ENCODE measurements around the gene CEPT1.
"Not testable (repeated sequence)": the region's sequence is repeated elsewhere in the genome, so short reads cannot be mapped to it uniquely, and the experiment has no call there.

Gene CEPT1

DNA sequence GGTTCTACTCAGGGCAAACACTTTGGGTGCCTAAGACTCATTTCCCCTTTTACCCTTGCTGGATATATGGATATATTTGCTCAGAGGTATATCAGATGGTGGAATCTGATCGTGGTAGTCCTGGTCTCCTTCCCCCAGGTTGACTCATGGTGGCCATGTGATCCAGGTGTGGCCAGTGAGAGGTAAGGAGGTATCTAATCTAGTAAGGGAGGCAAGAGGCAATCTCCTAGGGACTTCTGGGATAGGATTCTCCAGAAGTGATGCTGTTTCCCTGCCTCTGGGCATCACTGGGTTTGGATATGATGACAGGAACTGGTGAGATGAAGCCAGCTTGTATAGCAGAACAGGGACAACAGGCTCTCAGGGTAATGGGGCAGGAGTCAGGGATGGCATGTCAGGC lies 68.9 kb downstream of the CEPT1 start:
- H3K4me3 Mint-ChIP-seq = no peak overlapping the region
- no peaks in the 10 kb centered on the region for H3K9me3 Mint-ChIP-seq
- H3K36me3 Mint-ChIP-seq = peaks cover 8% of the 10 kb centered on the region
- no peak for ATAC-seq
- peaks cover 34% of the 10 kb centered on the region for H3K4me1 Mint-ChIP-seq
- no peak overlapping the region for H3K27ac Mint-ChIP-seq
- peak in 1 of 2 donors; percentile 42 for DNase-seq (ENCODE audit: low spot score in 2 of 2)

DNA sequence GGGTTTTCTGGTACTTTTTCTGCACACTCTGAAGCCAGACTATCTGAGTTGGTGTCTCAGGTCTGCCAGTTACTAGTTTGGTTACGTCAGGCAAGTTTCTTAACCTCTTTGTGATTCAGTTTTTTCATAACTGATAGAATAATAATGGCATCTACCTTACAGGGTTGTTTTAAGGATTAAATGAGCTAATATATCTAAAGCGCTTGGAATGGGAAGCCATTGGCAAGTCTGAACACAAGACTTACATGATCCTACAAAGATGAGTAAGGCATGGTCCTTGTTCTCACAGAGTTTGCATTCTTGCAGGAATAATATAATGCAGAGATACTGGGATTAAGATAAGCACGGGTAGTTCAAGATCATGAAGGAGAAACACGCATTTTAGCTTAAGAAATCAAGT lies 69.6 kb downstream of the CEPT1 start:
- peaks cover 39% of the 10 kb centered on the region for H3K4me1 Mint-ChIP-seq
- no peak overlapping the region for H3K4me3 Mint-ChIP-seq
- DNase-seq (ENCODE audit: low spot score in 2 of 2) (no peak), ATAC-seq (no peak)
- H3K36me3 Mint-ChIP-seq = peaks cover 9% of the 10 kb centered on the region
- H3K27ac Mint-ChIP-seq = no peak overlapping the region
- H3K9me3 Mint-ChIP-seq = no peaks in the 10 kb centered on the region

DNA sequence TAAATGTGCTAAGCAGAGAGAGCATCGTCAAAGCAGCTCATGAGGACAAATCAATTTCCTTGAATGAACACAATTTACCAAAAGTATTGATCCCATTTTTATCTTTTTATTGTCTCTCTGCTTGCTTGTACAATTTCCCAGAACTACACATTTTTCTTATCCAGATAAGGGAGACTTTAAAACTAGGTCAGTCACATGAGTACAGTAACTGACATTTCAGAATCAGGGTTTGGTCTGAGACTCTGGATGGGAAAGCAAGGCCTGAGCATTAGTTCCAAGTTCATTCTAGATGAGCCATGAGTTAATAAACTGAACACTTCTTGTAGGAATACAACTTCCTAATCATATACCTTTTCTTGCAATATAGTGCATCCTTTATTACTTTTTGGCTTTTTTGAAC lies 71.9 kb downstream of the CEPT1 start:
- ATAC-seq = no peak
- H3K4me1 Mint-ChIP-seq = peaks cover 50% of the 10 kb centered on the region
- H3K27ac Mint-ChIP-seq = no peak overlapping the region

GRCh38 chr1:111212634-111213335 lies 72.8 kb downstream of the CEPT1 start:
- Mint-ChIP-seq H3K36me3 (peaks cover 15% of the 10 kb centered on the region), H3K4me3 (peak overlapping the region; percentile 51), H3K9me3 (no peaks in the 10 kb centered on the region), H3K4me1 (peaks cover 58% of the 10 kb centered on the region), H3K27ac (no peak overlapping the region)
- peak in 1 of 2 donors; percentile 45 for DNase-seq (ENCODE audit: low spot score in 2 of 2)
- ATAC-seq = no peak

More for the DNA sequence above, 71.9 kb downstream of the CEPT1 start:
- Mint-ChIP-seq H3K36me3 (peaks cover 15% of the 10 kb centered on the region), H3K4me3 (no peak overlapping the region), H3K9me3 (no peaks in the 10 kb centered on the region)
- no peak for DNase-seq (ENCODE audit: low spot score in 2 of 2)

DNA sequence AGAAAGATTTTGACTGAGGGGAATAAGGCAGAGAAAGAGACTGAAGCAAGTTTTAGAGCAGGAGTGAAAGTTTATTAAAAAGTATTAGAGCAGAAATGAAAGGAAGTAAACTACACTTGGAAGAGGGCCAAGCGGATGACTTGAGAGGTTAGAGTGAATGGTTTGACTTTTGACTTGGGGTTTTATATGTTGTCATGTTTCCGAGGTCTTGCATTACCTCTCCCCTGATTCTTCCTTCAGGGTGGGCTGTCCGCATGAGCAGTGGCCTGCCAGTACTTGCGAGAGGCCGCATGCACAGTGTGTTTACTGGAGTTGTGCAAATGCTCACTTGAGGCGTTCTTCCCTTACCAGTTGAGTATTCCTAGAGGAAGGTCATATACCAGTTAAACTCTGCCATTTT lies 73.4 kb downstream of the CEPT1 start:
- Mint-ChIP-seq H3K27ac (peak overlapping the region; percentile 88), H3K4me3 (peak overlapping the region; percentile 51), H3K36me3 (peaks cover 18% of the 10 kb centered on the region), H3K4me1 (peaks cover 61% of the 10 kb centered on the region), H3K9me3 (no peaks in the 10 kb centered on the region)
- DNase-seq (ENCODE audit: low spot score in 2 of 2) (peak in 1 of 2 donors; percentile 47), ATAC-seq (no peak)

- H3K27ac Mint-ChIP-seq = peak overlapping the region; percentile 88
- H3K4me1 Mint-ChIP-seq = peaks cover 67% of the 10 kb centered on the region
- peaks cover 21% of the 10 kb centered on the region for H3K36me3 Mint-ChIP-seq
- DNase-seq (ENCODE audit: low spot score in 2 of 2) (peak in 1 of 2 donors; percentile 52), ATAC-seq (no peak)
- peak overlapping the region; percentile 51 for H3K4me3 Mint-ChIP-seq
- no peaks in the 10 kb centered on the region for H3K9me3 Mint-ChIP-seq
Observed at GRCh38 chr1:111214074-111214801, 74.2 kb downstream of the CEPT1 start.

DNA sequence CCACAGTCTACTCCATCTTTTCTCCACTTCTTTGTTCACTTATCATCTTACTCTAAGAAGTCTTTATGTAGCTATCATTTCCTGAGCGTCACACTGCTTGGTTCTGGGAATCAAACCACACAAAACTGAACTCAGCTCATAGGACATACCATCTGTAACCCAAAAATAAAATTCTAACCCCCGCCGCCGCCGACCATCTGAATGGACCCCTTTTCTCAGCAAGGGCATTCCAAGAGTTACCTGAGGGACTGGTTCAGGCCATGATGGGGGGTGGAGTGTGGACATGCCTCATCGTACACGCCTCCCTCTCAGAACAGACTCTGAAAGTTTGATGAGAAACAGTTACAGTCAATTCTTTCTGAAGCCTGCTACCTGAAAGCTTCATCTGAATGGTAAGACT lies 74.9 kb downstream of the CEPT1 start:
- peak in 1 of 2 donors; percentile 70 for DNase-seq (ENCODE audit: low spot score in 2 of 2)
- peak overlapping the region; percentile 88 for H3K27ac Mint-ChIP-seq
- H3K4me1 Mint-ChIP-seq = peaks cover 73% of the 10 kb centered on the region
- peaks cover 21% of the 10 kb centered on the region for H3K36me3 Mint-ChIP-seq
- ATAC-seq = peak; percentile 40
- no peaks in the 10 kb centered on the region for H3K9me3 Mint-ChIP-seq
- peak overlapping the region; percentile 51 for H3K4me3 Mint-ChIP-seq

GRCh38 chr1:111215285-111215684 lies 75.3 kb downstream of the CEPT1 start:
- DNase-seq (ENCODE audit: low spot score in 2 of 2) = peak in 1 of 2 donors; percentile 45
- peak overlapping the region; percentile 88 for H3K27ac Mint-ChIP-seq
- peaks cover 21% of the 10 kb centered on the region for H3K36me3 Mint-ChIP-seq
- H3K4me1 Mint-ChIP-seq = peaks cover 77% of the 10 kb centered on the region
- ATAC-seq, H3K9me3 Mint-ChIP-seq: not testable (repeated sequence)
- peak overlapping the region; percentile 51 for H3K4me3 Mint-ChIP-seq

DNA sequence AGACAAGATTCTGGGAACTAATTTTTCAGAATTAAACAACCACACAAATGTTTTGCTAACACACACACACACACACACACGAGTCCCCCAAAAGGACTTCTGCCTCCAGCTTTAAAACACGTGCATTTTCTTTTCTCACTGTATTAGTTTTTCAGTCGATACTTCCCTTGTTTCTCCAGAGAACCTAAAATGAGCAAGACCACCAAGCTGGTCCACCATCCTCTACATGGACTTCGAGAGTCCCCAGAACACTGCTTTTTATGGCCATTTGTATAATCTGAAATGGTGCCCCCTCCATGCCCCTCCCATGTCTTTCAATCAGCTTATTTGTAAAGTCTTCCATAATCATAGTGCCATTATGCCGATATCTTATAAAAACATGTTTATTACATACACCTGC lies 76.7 kb downstream of the CEPT1 start:
- peak overlapping the region; percentile 51 for H3K4me3 Mint-ChIP-seq
- peak in 1 of 2 donors; percentile 52 for DNase-seq (ENCODE audit: low spot score in 2 of 2)
- peak overlapping the region; percentile 88 for H3K27ac Mint-ChIP-seq
- peaks cover 92% of the 10 kb centered on the region for H3K4me1 Mint-ChIP-seq
- ATAC-seq = no peak
- H3K36me3 Mint-ChIP-seq = peaks cover 25% of the 10 kb centered on the region
- H3K9me3 Mint-ChIP-seq = no peaks in the 10 kb centered on the region

DNA sequence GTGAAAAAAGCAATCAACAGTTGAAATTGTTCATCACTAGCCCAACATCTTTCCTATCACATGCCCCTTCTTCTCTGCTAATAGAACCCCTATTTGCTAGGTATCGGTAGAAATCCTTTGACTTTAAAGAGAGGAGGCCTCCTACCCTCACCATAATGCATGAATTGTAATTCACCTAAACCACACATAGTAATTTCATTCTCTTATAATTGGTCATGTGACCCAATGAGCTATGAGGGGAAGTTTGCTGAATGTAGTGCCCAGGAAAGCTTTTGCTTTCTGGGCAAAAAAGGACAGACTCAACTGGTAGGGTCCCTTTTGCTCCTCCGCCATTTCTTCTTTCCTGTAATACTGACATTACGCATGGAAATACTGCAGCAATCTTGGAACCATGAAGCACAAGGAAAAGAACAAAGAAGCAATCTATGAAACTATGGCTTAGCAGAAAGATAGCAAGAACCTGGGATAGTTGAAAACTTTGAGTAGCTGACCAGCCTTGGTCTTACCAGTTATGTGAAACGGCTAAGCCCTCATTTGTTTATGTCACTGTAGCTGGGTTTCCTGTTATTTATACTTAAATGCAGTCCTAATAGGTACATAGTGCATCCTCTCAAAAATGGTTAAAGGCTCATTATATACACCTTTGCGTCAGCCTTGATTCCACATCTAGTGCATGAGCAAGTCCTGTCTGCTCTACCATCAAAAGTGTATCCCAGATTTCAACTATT lies 77.3 kb downstream of the CEPT1 start:
- H3K36me3 Mint-ChIP-seq = peaks cover 27% of the 10 kb centered on the region
- DNase-seq (ENCODE audit: low spot score in 2 of 2) = peak in 1 of 2 donors; percentile 49
- peaks cover 98% of the 10 kb centered on the region for H3K4me1 Mint-ChIP-seq
- no peaks in the 10 kb centered on the region for H3K9me3 Mint-ChIP-seq
- ATAC-seq = peak; percentile 38
- H3K27ac Mint-ChIP-seq = peak overlapping the region; percentile 88
- peak overlapping the region; percentile 51 for H3K4me3 Mint-ChIP-seq

GRCh38 chr1:111218701-111219556 lies 78.9 kb downstream of the CEPT1 start:
- no peak for ATAC-seq
- H3K4me3 Mint-ChIP-seq = peak overlapping the region; percentile 75
- H3K36me3 Mint-ChIP-seq = peaks cover 27% of the 10 kb centered on the region
- DNase-seq (ENCODE audit: low spot score in 2 of 2) = peak in 1 of 2 donors; percentile 49
- H3K27ac Mint-ChIP-seq = peak overlapping the region; percentile 94
- no peaks in the 10 kb centered on the region for H3K9me3 Mint-ChIP-seq
- peaks cover 98% of the 10 kb centered on the region for H3K4me1 Mint-ChIP-seq

DNA sequence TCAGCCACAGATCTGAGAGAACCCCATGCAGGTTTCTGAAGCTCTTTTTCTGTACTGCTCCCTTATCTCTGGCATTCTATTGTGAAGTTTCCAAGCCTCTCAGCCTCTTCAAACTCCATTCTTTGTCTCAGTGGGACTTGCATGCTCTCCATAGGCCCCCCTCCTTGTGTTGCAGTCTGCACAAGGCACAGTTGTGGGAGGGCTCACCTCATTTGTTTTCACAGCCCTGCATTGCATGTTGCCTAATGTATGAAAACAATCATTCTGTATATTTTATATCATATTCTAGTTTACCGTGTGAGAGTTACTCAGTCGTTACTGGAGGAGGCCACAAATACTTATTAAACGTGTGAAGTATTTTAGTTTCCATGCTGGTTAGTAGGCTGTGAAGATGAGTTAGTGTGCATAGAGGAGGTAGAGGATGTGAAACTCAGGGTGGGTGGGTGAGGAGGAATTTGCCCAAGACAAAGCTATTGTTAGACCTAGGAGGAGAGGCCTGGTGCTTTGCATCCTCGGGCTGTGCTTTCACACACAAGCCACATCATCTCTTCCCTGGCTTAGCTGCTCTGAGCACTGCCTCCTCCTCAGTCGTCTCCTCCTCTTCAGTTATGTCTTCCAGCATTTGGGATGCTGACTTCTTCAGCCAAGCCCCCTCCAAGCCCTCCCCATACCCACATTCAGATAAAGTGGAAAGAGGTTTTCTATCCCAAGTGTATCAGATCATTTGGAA lies 79.7 kb downstream of the CEPT1 start:
- peak overlapping the region; percentile 75 for H3K4me3 Mint-ChIP-seq

GRCh38 chr1:111220302-111220890 lies 80.4 kb downstream of the CEPT1 start:
- no peak for ATAC-seq
- H3K27ac Mint-ChIP-seq = peak overlapping the region; percentile 94
- peak in 1 of 2 donors; percentile 48 for DNase-seq (ENCODE audit: low spot score in 2 of 2)
- peak overlapping the region; percentile 75 for H3K4me3 Mint-ChIP-seq
- H3K36me3 Mint-ChIP-seq = peaks cover 21% of the 10 kb centered on the region
- H3K4me1 Mint-ChIP-seq = peaks cover 95% of the 10 kb centered on the region
- H3K9me3 Mint-ChIP-seq = no peaks in the 10 kb centered on the region

More for the DNA sequence above, 79.7 kb downstream of the CEPT1 start:
- DNase-seq (ENCODE audit: low spot score in 2 of 2) (peak in 1 of 2 donors; percentile 62), ATAC-seq (peak; percentile 54)
- Mint-ChIP-seq H3K36me3 (peaks cover 23% of the 10 kb centered on the region), H3K4me1 (peaks cover 97% of the 10 kb centered on the region), H3K9me3 (no peaks in the 10 kb centered on the region), H3K27ac (peak overlapping the region; percentile 94)

- Mint-ChIP-seq H3K36me3 (peaks cover 13% of the 10 kb centered on the region), H3K9me3 (no peaks in the 10 kb centered on the region), H3K4me1 (peaks cover 95% of the 10 kb centered on the region), H3K4me3 (peak overlapping the region; percentile 75), H3K27ac (peak overlapping the region; percentile 94)
- no peak for DNase-seq (ENCODE audit: low spot score in 2 of 2)
- ATAC-seq = no peak
Observed at GRCh38 chr1:111221276-111221632, 81.2 kb downstream of the CEPT1 start.

Measured in stimulated activated effector memory CD8-positive, alpha-beta T cell treated with anti-CD3 and anti-CD28 coated beads, Interleukin-12 subunit alpha, Interleukin-12 subunit beta, amount 100 ng/mL, for 72 hours (primary cell).